Sigmoid colon (tissue), 4 donors: ENCODE measurements around the gene EXOSC9.

Experiments
- CTCF ChIP-seq, 4 experiments: fragments of 450-650 bp in 3 of 4; fragments of 200-600 bp in 1 of 4; IDR thresholded peaks; one replicate each; pipeline ENCODE4 v1.5.1; 2016 to 2019; ENCODE audit warnings: antibody characterized with exemption in 4 of 4, mild to moderate bottlenecking in 3 of 4, moderate library complexity in 2 of 4
- EP300 ChIP-seq, 4 donors: sonication (generic); formaldehyde crosslinking; IDR thresholded peaks; one replicate each; pipeline ENCODE4 v1.6.1; 2017; ENCODE audit warnings: antibody characterized with exemption in 4 of 4
- POLR2A ChIP-seq, 2 donors: fragments of 450-650 bp; IDR thresholded peaks; one replicate each; pipeline ENCODE4 v1.6.1; 2016; ENCODE audit warnings: antibody characterized with exemption in 2 of 2, mild to moderate bottlenecking in 2 of 2, moderate library complexity in 2 of 2

- TF ChIP-seq POLR2A (IDR thresholded peaks at IDR 0.05) (peak in 1 of 2 donors; percentile 47), CTCF (IDR thresholded peaks at IDR 0.05) (no peak), EP300 (IDR thresholded peaks at IDR 0.05) (no peak)
These were observed 22.5 kb downstream of the EXOSC9 start, which contains the start of gene CCNA2 for GRCh38 chr4:121823505-121824170.
